ENCODE results near the gene RASAL3.

Gene RASAL3

GRCh38 chr19:15432629-15433518 lies 31.5 kb downstream of the RASAL3 start:
- peak; percentile 81 for DNase-seq

- DNase-seq = no peak
Measured at GRCh38 chr19:15432018-15432494, 32.3 kb downstream of the RASAL3 start.

GRCh38 chr19:15431396-15432017 lies 32.8 kb downstream of the RASAL3 start:
- DNase-seq = no peak

- DNase-seq = no peak
Measured at GRCh38 chr19:15430526-15431120, 33.7 kb downstream of the RASAL3 start.

GRCh38 chr19:15429825-15430467 lies 34.4 kb downstream of the RASAL3 start:
- DNase-seq = no peak

- DNase-seq = no peak
Measured at GRCh38 chr19:15428956-15429824, 35.2 kb downstream of the RASAL3 start.

GRCh38 chr19:15427991-15428471 lies 36.3 kb downstream of the RASAL3 start:
- DNase-seq = no peak

- no peak for DNase-seq
Measured at GRCh38 chr19:15427350-15427700, 37.0 kb downstream of the RASAL3 start.

- DNase-seq = no peak
Measured at GRCh38 chr19:15426485-15427349, 37.6 kb downstream of the RASAL3 start.

GRCh38 chr19:15425321-15425950 lies 38.9 kb downstream of the RASAL3 start:
- DNase-seq = no peak

- no peak for DNase-seq
Measured at GRCh38 chr19:15424692-15425272, 39.6 kb downstream of the RASAL3 start.

- no peak for DNase-seq
Measured at GRCh38 chr19:15424121-15424520, 40.2 kb downstream of the RASAL3 start.

GRCh38 chr19:15423130-15423529 lies 41.2 kb downstream of the RASAL3 start:
- DNase-seq = no peak

GRCh38 chr19:15422296-15423075 lies 41.9 kb downstream of the RASAL3 start:
- DNase-seq = no peak

- DNase-seq = no peak
Measured at GRCh38 chr19:15421721-15422260, 42.6 kb downstream of the RASAL3 start.

- no peak for DNase-seq
Measured at GRCh38 chr19:15421136-15421695, 43.1 kb downstream of the RASAL3 start.

GRCh38 chr19:15419413-15420025 lies 44.8 kb downstream of the RASAL3 start:
- DNase-seq = no peak
